Measurements from ENCODE around the gene PRDM16. TPM values are rescaled to one million over a fixed set of nuclear protein-coding genes. Genes with fewer than 3 reads are reported as not detected.

Gene PRDM16
- total and polyA plus RNA-seq, 2 of the 4 experiments (the other 2 are of a cell fraction) = 0.02 TPM; not detected in 1

DNA sequence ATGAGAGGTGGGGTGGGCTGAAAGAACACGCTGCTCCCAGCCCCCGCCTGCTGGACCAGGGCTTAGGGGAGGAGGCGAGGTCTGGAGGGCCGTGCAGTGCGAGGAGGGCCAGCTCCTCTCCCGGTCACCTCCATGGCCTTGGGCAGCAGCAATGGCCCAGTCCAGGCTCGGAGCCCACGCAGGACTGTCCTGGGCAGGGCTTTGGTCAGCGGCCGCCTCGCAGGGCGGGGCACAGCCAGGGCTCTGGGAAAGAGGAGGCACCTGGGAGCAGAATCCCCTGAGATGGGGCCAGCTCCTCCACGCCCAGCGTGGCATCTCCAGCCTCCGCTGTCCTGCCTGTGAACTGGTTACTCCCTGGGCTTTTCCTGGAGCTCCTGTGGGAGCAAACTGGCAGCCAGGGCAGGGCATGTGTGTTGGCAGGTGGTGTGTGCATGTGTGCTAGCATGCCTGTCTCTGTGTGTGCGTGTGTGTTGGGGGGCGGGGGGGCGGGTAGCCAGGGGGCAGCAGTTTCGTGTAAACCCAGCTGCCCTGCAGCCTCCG is 412.9 kb downstream of the PRDM16 start:
- Histone ChIP-seq H3K4ac (ENCODE audit: low read depth, low read length) (no peak overlapping the region), H3K23ac (ENCODE audit: low read depth, low read length) (no peak overlapping the region), H2BK5ac (ENCODE audit: low read depth, low read length, poor library complexity, severe bottlenecking) (no peak overlapping the region), H3K27me3 (ENCODE audit: control insufficient read depth, insufficient read depth, low read length) (peaks cover 2% of the 10 kb centered on the region; the same call in 1 of the 2 replicates), H3K9ac (ENCODE audit: low read depth, low read length) (no peak overlapping the region), H3K36me3 (ENCODE audit: control insufficient read depth, insufficient read depth, low read length) (no peaks in the 10 kb centered on the region), H3K9me3 (ENCODE audit: control insufficient read depth, insufficient read depth, low read length) (no peaks in the 10 kb centered on the region), H3K18ac (ENCODE audit: low read depth, low read length) (no peak overlapping the region), H4K8ac (ENCODE audit: low read depth in 2 of 2, low read length in 2 of 2) (no peak overlapping the region), H3K4me1 (ENCODE audit: control insufficient read depth, insufficient read depth, low read length) (no peaks in the 10 kb centered on the region), H2AK9ac (replicated peaks; ENCODE audit: low read depth, low read length, poor library complexity) (no peak overlapping the region), H3K79me1 (ENCODE audit: low read depth in 1 of 2, low read length in 2 of 2) (no peaks in the 10 kb centered on the region), H3K56ac (ENCODE audit: extremely low read depth, insufficient read depth, low read length) (no peak overlapping the region), H3K4me2 (ENCODE audit: low read depth, low read length) (no peak overlapping the region), H3K27ac (ENCODE audit: insufficient read depth, low read length) (no peak overlapping the region), H2BK120ac (ENCODE audit: low read depth, low read length) (no peak overlapping the region), H2AK5ac (ENCODE audit: low read depth, low read length) (no peak overlapping the region), H2AFZ (replicated peaks; ENCODE audit: low read length, poor library complexity) (no peak overlapping the region), H4K20me1 (ENCODE audit: insufficient read depth, low read length) (no peaks in the 10 kb centered on the region; the same call in 1 of the 2 replicates), H4K5ac (ENCODE audit: low read depth, low read length) (no peak overlapping the region), H4K91ac (ENCODE audit: insufficient read depth, low read depth, low read length) (no peak overlapping the region), H2BK20ac (ENCODE audit: low read depth, low read length) (no peak overlapping the region), H3K9me1 (ENCODE audit: insufficient read depth, low read length) (no peaks in the 10 kb centered on the region), H3K14ac (replicated peaks; ENCODE audit: low read depth, low read length) (no peak overlapping the region), H2BK15ac (ENCODE audit: low read depth, low read length) (no peak overlapping the region), H3K4me3 (ENCODE audit: insufficient read depth, low read depth, low read length) (no peak overlapping the region)
- TF ChIP-seq FOS (IDR thresholded peaks at IDR 0.05; ENCODE audit: low read depth, low read length) = no peak
- TF ChIP-seq CEBPB (IDR thresholded peaks at IDR 0.05; ENCODE audit: low read depth, low read length) = no peak
- TF ChIP-seq RCOR1 (IDR thresholded peaks at IDR 0.05; ENCODE audit: insufficient replicate concordance, low read length) = no peak
- dilution Hi-C loops (cut with HindIII; ENCODE audit: low sequenced_read_pairs, unreplicated experiment) (no loop called here), in situ Hi-C loops (cut with MboI; ENCODE audit: low sequenced_read_pairs) (no loop called here), intact Hi-C loops (cut with micrococcal nuclease) (no loop called here)
- ATAC-seq (ENCODE audit: low read depth) = no peak
- POLR2A ChIA-PET (ENCODE audit: unreplicated experiment) = no interaction called here
- no TSS peak for BruUV-seq (replicated peaks)
- DNase-seq = no peak
- 64% methylated on average over 9 of the region's 20 CpGs; no CpG with 5 or more reads in 1 of the 2 experiments for WGBS, 2 experiments (ENCODE audit: extremely low coverage in 2 of 2, insufficient read length in 1 of 2)
- CTCF ChIA-PET = interaction anchor here (1.2 kb wide), 1 partner anchor 29 kb away, joined by 6 read pairs; no protein-coding TSS in a partner anchor
